ENCODE data around the gene HDAC4.
A peak's percentile ranks its signal among the peaks of the same experiment; 100 is the strongest.

The HDAC4 gene

GRCh38 chr2:239064253-239064652, 336.6 kb downstream of the HDAC4 start:
- DNase-seq (ENCODE audit: low spot score) = no peak

- DNase-seq (ENCODE audit: low spot score) = no peak
Measured at GRCh38 chr2:239062743-239063142, 338.1 kb downstream of the HDAC4 start.

GRCh38 chr2:239061824-239062570, 338.8 kb downstream of the HDAC4 start:
- DNase-seq (ENCODE audit: low spot score) = no peak

- no peak for DNase-seq (ENCODE audit: low spot score)
Measured at GRCh38 chr2:239061121-239061666, 339.6 kb downstream of the HDAC4 start.

GRCh38 chr2:239060676-239061075, 340.1 kb downstream of the HDAC4 start:
- no peak for DNase-seq (ENCODE audit: low spot score)

- no peak for DNase-seq (ENCODE audit: low spot score)
Measured at GRCh38 chr2:239059854-239060253, 341.0 kb downstream of the HDAC4 start.

- DNase-seq (ENCODE audit: low spot score) = peak; percentile 40
Measured at GRCh38 chr2:239058766-239059165, 342.1 kb downstream of the HDAC4 start.

- DNase-seq (ENCODE audit: low spot score) = no peak
Measured at GRCh38 chr2:239057533-239057932, 343.3 kb downstream of the HDAC4 start.

GRCh38 chr2:239056611-239057010, 344.2 kb downstream of the HDAC4 start:
- DNase-seq (ENCODE audit: low spot score) = no peak

GRCh38 chr2:239055756-239056493, 344.9 kb downstream of the HDAC4 start:
- no peak for DNase-seq (ENCODE audit: low spot score)

GRCh38 chr2:239054921-239055320, 345.9 kb downstream of the HDAC4 start:
- DNase-seq (ENCODE audit: low spot score) = no peak

GRCh38 chr2:239053801-239054503, 346.9 kb downstream of the HDAC4 start:
- no peak for DNase-seq (ENCODE audit: low spot score)

GRCh38 chr2:239052798-239053665, 347.8 kb downstream of the HDAC4 start:
- no peak for DNase-seq (ENCODE audit: low spot score)

GRCh38 chr2:239051891-239052445, 348.9 kb downstream of the HDAC4 start:
- DNase-seq (ENCODE audit: low spot score) = no peak

GRCh38 chr2:239050252-239050649, 350.6 kb downstream of the HDAC4 start:
- DNase-seq (ENCODE audit: low spot score) = no peak

- DNase-seq (ENCODE audit: low spot score) = no peak
Measured at GRCh38 chr2:239049421-239050251, 351.2 kb downstream of the HDAC4 start.

GRCh38 chr2:239048736-239049135, 352.1 kb downstream of the HDAC4 start:
- DNase-seq (ENCODE audit: low spot score) = no peak

- DNase-seq (ENCODE audit: low spot score) = no peak
Measured at GRCh38 chr2:239047861-239048260, 353.0 kb downstream of the HDAC4 start.

GRCh38 chr2:239047420-239047819, 353.4 kb downstream of the HDAC4 start:
- no peak for DNase-seq (ENCODE audit: low spot score)

GRCh38 chr2:239046822-239047221, 354.0 kb downstream of the HDAC4 start:
- DNase-seq (ENCODE audit: low spot score) = no peak
